HG02938 (cell line): Measurements from ENCODE around the gene VKORC1.

Experiments
- ATAC-seq: cut with Tn5 transposase; IDR thresholded peaks from one replicate; pipeline ENCODE4 v1.9.1; 2021; ENCODE audit warnings: mild to moderate bottlenecking, moderate library complexity; ENCODE audit not compliant: unreplicated experiment

Gene VKORC1

DNA sequence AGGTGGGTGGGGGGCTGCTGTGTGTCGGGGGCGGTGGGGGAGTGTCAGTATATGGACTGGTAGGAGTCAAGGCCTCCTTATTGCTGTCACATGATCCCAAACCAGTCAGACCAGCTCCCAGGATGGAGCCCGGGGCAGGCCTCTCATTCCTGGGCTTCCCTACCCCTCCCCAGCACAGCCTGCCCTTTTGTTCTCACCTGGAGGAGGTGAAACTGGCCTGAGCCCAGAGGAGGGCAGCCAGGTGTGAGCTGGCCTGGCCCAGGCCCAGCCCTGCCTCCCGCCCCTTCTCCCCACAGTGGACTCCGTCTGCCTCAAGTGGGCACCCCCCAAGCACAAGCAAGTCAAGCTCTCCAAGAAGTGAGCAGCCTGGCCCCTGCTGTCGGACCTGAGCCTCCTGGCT lies 36.3 kb upstream of the VKORC1 start:
- no peak for ATAC-seq

GRCh38 chr16:31130336-31130891 lies 35.8 kb upstream of the VKORC1 start:
- no peak for ATAC-seq

DNA sequence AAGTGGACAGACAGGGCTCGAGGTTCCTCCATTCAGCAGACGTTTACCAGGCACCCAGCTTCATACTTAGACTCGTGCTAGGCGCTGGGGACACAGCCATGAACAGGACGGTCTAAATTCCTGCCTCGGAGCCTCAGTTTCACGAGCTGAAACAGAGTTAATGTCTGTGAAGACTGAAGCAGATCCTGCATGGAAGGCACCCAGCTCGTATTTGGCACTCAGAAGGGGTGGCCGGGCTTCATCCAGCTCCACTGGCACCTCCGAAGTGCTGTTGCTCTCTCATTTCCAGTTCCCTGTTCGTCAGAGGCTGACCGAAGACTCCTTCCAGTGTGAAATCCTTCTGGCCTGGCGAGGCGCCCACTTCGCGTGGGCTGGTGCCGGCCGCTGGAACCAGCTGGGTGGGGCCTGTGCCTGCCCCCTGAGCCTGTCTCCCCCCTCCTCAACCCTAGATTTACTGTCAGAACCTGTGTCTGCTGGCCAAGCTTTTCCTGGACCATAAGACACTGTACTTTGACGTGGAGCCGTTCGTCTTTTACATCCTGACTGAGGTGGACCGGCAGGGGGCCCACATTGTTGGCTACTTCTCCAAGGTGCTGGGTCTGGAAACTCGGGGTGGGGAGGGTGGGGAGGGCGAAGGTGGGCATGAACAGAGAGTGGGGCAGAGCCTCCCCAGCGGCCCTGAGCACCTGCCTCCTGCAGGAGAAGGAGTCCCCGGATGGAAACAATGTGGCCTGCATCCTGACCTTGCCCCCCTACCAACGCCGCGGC lies 35.2 kb upstream of the VKORC1 start:
- ATAC-seq, result no peak

GRCh38 chr16:31128711-31129567 lies 34.3 kb upstream of the VKORC1 start:
- no peak for ATAC-seq

DNA sequence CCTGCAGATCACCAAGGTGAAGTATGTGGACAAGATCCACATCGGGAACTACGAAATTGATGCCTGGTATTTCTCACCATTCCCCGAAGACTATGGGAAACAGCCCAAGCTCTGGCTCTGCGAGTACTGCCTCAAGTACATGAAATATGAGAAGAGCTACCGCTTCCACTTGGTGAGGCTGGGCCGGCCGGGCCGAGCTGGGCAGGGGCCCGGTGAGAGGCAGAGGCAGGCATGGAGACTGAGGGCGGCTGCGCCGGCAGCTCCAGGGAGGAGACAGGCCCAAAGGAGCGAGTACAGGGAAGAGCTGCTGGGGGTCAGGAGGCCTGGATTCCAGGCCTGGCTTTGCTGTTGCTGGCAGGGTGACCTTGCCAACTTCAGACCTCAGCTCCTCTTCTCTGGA lies 32.6 kb upstream of the VKORC1 start:
- no peak for ATAC-seq

GRCh38 chr16:31125844-31126243 lies 31.2 kb upstream of the VKORC1 start:
- ATAC-seq, result no peak

DNA sequence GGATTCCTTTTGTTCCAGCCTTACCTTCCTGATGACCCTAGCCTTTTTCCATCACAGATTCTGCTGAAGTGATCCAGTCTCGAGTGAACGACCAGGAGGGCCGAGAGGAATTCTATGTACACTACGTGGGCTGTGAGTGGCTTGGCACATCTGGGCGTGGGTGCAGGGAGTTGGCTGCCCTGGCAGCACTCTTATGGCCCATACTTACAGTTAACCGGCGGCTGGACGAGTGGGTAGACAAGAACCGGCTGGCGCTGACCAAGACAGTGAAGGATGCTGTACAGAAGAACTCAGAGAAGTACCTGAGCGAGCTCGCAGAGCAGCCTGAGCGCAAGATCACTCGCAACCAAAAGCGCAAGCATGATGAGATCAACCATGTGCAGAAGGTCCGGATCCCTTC lies 25.5 kb upstream of the VKORC1 start:
- no peak for ATAC-seq

- no peak for ATAC-seq
Measured at GRCh38 chr16:31118223-31119155, 23.9 kb upstream of the VKORC1 start.

DNA sequence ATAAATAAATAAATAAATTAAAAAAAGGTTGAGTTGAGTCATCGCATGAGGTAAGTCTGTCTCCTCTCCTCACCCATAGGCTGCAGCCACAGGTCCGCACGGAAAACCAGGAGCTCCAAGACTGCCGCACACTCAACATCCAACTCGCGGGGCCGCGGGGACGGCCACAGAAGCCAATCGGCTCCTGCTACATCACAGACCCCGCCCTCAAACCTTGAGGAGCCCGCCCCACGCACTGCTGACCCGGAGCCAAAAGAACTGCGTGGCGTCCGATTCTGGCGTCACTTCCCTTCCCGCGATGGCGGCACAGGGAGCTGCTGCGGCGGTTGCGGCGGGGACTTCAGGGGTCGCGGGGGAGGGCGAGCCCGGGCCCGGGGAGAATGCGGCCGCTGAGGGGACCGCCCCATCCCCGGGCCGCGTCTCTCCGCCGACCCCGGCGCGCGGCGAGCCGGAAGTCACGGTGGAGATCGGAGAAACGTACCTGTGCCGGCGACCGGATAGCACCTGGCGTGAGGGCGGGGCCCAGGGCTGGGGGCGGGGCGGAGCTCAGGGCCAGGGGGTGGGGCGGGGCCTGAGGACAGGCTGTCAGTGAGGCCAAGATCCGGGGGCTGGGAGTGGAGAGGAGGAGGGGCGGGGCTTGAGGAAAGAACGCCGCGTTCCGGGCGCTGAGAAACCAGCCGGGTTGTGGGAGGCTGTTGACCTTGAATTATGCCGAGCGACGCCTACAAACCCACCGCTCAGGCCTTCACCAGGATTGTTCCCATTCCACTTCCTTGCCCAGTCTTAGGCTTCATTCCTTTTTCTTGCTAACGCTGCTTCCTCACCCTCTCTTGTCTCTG lies 23.0 kb upstream of the VKORC1 start, which contains the start of gene KAT8:
Gene KAT8 (plus strand): TSS at position 281 of the 839 bp plus-strand sequence. CDS start 18 bp downstream, at position 299.
- ATAC-seq, result peak; percentile 89

DNA sequence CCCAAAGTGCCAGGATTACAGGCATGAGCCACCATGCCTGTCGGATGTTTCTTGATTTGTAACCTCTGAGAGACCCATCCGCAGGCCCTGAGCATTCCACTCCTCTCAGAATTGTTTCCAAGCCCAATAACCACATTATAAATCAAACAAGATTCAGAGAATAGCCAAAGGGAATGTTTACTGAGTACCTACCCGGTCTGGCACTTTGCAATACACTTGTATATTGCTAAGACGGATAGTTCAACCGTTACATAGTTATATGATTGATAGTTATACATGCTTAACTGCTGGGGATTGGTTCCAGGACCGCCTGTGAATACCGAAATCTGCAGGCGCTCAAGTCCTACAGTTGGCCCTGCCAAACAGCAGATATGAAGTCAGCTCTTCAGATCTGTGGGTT lies 19.9 kb upstream of the VKORC1 start:
- no peak for ATAC-seq

GRCh38 chr16:31113121-31114120 lies 18.8 kb upstream of the VKORC1 start:
- ATAC-seq, result no peak

DNA sequence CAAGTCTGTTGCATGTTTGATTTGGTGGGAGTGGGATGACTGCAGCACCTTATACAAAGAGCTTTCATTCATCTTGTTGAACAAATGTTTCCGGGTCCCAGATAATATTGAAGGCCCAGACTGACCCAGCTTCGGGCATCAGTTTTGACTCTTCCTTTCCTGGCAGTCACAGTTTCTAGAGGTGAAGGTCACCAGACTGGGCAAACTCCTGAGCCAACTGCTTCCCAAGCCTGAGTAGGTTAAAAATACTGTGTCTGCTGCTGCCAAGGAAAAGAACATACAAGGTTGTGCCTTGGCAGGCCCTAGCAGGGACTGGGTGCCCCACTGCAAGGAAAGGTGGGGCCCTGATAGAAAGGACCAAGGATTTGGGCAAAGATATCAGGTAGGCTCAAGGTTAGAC lies 18.1 kb upstream of the VKORC1 start:
- ATAC-seq, result no peak

- ATAC-seq, result no peak
Measured at GRCh38 chr16:31111881-31112466, 17.4 kb upstream of the VKORC1 start.

GRCh38 chr16:31110106-31111034 lies 15.8 kb upstream of the VKORC1 start:
- no peak for ATAC-seq

GRCh38 chr16:31109622-31110021 lies 15.0 kb upstream of the VKORC1 start:
- ATAC-seq, result no peak

DNA sequence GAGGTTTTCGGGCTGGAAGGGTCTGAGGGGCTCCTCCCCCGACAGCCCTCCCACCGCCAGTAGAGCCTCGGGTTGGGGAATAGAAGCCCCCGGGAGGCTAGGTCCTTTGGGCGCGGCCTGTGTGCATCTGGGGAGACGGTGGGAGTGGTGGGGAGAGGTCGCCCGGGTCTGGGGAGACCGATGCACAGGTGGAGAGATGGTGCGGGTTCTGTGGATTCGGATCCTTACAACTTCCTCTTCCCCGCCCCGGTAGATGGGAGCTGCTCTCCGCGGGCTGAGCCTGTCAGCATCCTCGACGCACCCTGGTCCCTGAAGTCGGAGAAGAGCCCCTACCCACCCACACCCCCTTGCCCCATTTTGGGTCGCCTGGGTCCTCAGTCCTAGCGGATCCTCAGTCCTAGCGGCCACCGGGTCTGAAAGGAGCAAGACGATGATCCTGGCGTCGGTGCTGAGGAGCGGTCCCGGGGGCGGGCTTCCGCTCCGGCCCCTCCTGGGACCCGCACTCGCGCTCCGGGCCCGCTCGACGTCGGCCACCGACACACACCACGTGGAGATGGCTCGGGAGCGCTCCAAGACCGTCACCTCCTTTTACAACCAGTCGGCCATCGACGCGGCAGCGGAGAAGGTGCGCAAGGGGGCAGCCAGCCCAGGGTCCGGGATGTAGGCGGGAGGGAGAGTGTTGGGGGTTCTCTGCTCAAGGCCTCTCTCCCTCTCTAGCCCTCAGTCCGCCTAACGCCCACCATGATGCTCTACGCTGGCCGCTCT lies 14.4 kb upstream of the VKORC1 start:
- ATAC-seq, result no peak
